HG03095 (cell line): ENCODE measurements around the gene ARMC7.

ENCODE experiments used
- ATAC-seq: cut with Tn5 transposase; IDR thresholded peaks from one replicate; pipeline ENCODE4 v1.9.1; 2021; ENCODE audit warnings: moderate library complexity; ENCODE audit not compliant: unreplicated experiment

ARMC7 gene

DNA sequence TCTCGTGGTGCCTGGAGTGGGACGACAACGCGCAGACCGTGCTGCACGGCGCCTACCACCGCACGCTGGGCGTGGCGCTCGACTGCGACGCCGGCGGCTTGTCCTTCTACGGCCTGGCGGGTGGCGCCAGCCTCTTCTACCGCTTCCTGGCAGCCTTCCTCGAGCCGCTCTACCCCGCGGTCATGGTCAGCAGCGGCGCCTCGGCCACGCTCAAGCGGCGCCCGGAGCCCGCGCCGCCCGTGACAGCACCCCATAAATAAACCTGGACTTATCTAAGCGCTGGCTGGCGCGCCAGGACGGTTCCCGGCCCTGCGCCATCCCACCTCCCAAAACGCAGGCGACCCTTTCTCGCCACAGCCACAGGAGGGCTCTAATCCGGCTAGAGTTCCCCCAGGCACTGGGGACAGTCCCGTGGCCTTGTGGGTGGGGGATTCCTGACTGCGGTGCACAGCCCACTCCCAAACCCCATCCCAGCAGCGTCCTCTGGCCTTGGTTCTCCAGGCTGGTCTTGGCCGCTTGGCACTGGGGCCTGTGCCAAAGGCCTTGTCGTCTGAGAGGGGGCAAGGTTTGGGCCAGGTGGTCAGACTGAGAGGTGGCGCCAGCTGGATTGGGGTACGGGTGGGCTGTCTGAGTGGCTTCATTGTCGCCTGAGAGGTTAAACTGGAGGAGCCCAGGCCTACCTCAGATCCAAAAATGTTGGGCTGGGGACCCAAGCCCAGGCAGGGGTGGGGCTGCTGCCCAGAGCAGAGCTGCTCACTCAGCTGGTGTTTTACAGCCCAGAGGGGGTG is 32.1 kb upstream of the ARMC7 start:
- no peak for ATAC-seq

DNA sequence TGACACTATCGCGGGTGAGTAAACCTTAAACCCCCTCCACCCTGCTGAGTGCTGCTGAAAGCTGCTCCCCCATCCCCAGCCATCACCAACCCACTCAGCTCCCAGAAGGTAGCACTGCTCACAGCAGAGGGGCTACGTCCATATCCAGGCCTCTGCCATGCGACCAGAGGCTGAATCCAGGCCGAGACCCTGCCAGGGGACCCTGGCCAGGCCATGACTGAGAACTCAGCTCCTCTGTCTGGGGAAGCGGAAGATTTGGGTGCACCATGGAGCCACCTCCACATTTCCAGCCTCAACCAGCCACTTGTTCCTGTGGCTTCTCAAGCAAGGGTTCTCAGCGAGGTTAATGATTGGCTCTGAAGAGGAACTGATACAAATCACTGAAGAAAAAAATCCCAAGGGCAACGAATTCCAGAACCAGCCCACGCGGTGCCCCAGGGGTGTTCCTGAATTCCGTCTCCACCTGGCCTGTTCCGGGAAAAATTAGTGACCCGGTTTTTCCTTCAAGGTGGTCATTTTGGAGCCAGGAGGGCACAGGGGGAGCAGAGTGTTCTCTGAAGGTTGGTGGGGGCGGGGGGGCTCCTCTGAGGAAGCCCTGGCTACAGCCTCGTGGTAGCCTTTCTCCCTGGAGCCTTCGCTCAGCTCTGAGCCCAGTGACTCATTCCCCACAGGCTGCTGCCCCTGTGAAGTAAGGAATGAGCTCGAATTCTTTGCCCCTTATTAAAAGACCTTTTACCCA is 31.3 kb upstream of the ARMC7 start:
- ATAC-seq = no peak

GRCh38 chr17:75079023-75079373 is 30.8 kb upstream of the ARMC7 start:
- no peak for ATAC-seq

GRCh38 chr17:75081611-75082540 is 27.9 kb upstream of the ARMC7 start:
- ATAC-seq = no peak

- no peak for ATAC-seq
Observed at GRCh38 chr17:75082683-75083082, 27.1 kb upstream of the ARMC7 start.

- ATAC-seq = no peak
Observed at GRCh38 chr17:75084039-75084660, 25.6 kb upstream of the ARMC7 start.

DNA sequence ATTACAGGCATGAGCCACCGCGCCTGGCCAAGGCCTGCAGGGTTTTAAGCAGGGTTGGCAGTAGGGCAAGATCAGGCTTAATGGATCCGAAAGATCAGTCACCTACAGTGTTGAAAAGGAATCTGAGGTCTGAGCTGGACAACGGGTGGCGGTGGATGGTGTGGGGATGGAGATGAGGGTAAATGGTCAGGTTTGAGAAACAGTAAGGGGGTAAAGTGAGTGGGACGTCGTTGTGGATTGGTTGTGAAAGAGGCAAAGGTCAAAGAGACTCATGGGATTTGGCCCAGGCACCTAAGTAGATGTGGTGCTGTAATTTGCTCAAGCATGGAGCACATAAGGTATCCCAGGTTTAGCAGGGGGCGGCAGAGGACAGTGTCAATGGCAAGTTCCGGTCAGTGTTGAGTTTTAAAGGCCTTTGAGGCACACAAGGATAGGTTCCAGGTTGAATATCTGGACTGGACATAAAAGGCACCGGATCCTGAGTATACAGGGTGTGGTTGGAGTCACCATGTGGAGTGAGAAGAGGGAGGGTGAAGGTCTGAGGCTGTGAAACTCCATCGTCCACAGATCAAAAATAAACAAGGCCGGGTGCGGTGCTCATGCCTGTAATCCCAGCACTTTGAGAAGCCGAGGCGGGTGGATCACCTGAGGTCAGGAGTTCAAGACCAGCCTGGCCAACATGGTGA is 23.1 kb upstream of the ARMC7 start:
- ATAC-seq = no peak

DNA sequence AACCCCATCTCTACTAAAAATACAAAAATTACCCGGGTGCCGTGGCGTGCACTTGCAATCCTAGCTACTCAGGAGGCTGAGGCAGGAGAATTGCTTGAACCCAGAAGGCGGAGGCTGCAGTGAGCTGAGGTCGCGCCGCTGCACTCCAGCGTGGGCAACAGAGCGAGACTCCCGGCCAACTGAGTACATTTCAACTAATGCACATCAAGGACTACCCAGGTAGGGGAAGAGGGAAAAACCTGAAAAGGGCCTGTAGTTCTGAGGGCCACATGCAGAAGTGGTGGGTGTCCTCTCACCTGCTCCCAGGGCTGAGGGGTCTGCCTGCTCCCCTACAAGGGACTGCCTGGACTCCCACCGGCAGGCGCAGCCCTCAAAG is 22.6 kb upstream of the ARMC7 start:
- ATAC-seq = no peak

GRCh38 chr17:75087558-75088453 is 22.0 kb upstream of the ARMC7 start, which contains the start of gene SLC16A5:
TSS of gene SLC16A5 (plus strand) at chr17:75087954. CDS start at chr17:75093637, 5,683 bp downstream.
- peak; percentile 48 for ATAC-seq

DNA sequence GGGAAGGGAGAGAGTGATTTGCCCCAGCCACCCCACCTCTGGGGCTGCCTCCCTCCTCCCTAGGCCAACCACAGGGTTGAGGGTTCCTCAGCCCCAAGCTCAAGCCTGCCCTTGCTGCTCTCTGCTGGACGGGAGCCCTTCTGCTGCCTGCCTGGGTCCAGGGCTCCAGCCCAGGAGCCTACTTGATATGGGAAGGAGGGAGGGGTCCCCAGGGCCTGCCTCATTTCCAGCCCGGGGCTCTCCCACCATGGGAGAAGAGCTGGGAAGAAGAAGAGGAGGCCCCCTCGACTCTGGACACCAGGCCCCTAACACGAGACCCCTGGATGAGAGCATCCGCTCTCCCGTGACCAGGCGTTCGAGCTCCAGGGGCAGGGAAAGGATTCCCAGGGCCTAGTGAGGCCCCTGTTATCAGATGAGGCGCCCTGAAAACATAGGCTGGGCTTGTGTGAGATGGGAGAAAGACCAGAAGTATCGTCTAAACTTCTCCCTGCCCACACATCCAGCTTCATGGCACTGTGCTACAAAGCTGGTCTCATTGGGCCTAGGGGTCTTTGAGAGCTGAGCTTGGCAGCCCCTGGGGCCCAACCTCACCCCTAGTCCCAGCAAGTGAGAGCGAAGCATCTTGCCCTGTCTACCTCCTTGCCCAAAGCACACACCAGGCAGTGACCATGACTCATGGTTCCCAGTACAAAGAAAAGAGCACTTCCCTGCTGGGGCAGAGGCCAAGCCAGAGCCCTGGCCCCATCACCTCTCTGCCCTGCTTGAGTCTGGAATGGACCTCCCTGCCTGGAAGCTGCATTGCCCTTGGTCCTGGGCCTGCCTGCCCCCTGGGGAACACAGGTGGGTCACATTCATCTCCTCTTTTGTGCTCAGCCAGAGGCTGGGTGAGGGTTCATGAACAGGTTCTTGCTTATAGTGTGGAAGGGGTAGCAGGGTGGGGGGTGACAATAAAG is 21.0 kb upstream of the ARMC7 start:
- ATAC-seq = no peak

DNA sequence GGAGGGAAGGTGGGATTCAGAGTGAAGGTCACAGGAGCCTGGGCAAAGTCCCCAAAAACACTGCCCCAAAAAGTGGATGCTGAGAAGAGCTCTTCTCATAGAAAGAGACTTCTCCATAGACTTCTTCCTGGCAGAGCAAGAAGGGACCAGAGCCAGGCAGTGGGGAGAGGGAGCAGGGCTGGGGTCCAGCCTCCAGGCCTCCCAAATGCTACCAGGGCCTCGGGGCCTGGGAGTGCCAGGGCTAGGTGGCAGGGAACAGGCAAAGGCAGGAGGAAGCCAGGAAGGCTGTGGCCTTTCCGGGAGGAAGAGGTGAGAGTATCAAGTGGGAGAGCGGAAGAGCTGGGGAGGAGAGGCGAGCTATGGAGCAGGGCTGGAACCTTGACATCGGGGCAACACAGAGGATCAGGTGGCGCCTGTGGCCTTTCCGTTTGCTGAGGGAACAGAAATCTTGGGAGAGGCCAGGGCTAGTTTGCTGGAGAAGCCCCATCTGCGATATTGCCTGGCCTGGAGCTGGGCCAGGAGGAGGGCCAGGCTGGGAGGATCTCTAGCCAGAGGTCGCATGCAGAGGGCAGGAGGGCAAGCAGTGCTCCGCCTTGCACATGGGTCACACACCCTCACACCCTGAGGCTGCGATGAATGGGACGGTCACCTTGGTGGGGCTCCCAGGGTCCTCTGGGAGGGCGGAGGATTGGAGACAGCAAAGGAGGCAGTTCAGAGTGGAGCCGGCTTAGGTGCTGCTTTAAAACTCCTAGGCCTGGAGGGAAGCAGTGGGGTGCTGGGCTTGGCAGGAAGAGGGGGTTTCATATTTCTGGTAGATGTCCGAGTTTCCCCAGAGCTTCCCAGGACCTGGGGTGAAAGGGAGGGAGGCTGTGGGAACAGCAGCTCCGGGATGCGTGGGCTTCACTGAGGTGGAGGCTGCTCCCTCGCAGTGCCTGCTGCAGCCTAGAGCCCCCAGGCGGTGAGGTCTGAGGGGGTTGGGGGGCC is 18.6 kb upstream of the ARMC7 start:
- ATAC-seq = no peak

DNA sequence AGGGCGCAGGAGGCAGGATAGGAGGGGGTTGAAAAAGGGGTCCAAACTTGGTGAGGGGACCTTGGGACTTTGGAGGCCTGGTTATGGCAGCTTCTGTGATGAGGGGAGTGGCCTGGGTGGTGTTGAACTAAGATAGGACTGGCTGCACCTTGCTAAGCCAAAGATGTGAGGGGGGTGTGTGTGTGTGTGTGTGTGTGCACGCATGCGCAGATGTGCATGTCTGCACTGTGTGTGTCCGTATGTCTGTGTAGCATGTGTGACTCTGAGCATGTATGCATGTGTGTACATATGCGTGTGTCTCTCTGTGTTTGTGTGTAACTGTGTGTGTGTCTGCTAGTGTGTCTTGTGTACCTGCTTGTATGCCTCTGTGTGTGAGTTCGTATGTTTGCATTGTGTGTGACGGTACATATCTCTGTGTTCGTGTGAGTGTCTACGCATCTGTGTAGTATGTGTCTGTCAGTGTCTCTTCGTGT is 17.9 kb upstream of the ARMC7 start:
- no peak for ATAC-seq

- no peak for ATAC-seq
Observed at GRCh38 chr17:75093548-75094158, 16.1 kb upstream of the ARMC7 start.

DNA sequence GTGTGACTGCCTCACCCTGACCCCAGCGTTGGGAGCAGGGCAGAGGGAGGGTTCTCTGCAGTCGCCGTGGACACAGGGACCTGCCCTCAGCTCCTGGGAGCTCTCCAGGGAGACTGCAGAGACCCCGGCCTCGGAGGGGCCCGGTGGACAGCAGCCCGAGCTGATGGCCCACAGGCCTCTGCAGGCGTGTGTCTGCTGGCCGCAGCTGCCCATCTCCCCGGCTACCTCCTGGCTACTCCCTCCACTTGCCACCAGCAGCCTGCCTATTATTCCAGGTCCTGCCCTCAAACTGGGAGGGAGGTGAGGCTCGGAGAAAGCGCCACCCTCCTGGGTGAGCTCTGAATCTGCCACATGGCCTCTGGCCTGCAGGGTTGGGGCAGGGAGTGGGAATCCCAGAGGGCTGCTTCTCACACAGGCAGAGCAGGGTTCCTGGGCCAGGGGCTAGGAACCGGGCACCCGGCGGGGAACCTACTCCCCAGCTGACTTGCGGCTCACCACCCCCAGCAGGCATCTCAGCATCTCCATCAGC is 14.8 kb upstream of the ARMC7 start:
- ATAC-seq = no peak

DNA sequence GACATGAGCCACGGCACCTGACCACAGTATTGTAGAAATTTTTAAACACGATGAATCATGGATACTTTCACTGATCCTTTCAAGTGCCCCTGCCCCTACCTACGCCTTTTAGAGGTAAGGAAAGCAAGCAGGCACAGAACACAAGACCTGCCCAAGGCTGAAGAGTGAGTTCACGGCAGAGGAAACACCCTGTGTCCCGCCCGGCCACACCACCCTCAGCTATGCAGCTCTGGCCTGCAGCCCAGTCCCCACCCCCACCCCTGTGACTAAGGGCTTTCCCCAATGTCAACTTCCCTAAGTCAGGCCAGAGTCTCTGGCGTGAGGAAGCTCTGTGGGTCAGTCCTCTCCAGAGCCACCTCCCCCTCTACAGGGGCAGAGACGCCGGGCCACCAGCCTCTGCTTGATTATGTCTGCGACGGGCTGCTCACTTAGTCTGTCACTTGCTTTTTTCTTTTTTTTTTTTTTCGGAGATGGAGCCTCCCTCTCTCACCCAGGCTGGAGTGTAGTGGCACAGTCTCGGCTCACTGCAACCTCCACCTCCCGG is 13.6 kb upstream of the ARMC7 start:
- ATAC-seq = no peak

DNA sequence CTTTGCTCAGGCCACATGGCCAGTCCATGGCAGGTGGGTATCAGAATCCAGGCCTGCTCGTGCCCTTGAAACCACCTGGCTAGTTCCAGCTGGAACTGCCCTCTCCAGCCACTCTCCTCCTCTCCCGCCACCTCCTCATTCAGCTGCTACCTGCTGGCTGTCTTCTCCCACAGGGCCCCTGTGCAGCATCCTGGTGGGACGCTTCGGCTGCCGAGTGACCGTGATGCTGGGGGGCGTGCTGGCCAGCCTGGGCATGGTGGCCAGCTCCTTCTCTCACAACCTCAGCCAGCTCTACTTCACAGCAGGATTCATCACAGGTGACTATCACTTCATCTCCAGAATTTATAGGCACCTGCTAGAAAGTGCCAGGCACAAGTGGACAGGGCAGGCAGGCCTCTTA is 11.9 kb upstream of the ARMC7 start:
- no peak for ATAC-seq
